Kidney capillary endothelial cell (primary cell): ENCODE results near the gene NUP214.
"Not testable (repeated sequence)": the region's sequence is repeated elsewhere in the genome, so short reads cannot be mapped to it uniquely, and the experiment has no call there.

ENCODE experiments used
- DNase-seq: peaks from one replicate; pipeline ENCODE4 v3.0.0-alpha.2; 2018; ENCODE audit warnings: low spot score

Gene NUP214

DNA sequence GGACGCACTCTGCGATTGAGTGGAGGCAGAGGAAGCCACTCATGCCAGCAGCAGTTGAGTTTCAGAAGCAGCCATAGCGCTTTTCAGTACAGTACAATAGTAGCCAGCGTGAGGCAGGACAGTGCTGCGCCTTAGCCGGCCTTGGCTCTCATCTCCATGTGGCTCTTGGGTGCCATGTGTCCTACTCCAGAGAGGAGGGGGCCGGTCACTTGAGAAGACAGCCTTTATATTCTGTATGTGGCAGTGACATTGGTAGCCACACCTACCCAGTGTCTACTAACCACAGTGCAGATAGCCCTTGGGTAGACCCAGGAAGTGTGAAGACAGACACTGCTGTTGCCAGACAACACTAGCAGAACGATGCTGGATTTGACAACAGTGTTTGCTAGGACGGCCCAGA lies 108.6 kb downstream of the NUP214 start:
- no peak for DNase-seq

DNA sequence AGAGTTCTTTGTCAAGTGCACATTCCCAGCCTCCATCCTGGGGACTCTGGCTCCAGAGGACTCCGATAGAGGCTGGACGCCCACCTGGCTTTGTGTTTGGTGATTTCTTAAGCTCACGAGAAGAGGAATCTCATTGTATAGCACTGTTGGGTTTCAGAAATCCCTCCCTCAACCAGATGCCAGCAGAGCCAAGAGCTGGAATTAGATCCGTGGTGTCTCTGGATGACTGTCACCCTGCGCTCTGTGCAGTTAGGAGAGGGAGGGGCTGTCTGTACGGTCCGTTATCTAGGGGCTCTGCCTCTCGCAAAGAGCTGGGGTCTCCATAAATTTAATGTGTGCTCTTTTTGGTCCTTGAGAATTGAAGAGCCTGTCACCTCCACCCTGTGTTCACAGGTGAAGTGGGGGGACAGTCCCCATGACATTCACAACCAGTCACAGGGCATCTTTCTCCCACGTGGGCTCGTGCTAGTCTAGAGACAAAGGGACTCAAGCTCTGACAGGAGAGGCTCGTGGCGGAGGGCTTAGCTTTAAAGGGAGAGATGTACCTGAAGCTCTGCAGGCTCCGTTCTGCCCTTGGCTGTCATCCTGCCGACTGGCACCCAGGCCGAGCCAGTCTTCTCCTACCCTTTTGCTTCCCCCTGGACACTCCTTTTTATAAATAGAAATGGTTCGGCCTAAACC lies 109.6 kb downstream of the NUP214 start:
- DNase-seq: no peak

DNA sequence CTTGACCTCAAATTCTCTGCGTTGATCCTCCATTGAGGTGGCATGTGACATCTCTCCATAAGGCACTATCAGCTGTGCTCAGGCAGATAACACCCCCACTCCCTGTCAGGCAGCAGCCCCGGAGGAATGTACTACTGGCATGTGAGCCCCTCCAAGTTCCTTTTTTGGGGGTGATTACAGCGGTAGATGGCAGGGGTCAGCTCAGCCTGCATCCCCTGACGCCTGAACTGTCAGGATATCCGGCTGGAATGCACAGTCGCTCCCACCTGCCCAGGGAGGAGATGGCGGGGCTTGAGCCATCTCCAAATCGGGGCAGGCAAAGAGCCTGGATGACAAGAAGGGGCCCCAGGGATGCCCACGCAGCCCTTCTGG lies 110.1 kb downstream of the NUP214 start:
- DNase-seq: no peak

DNA sequence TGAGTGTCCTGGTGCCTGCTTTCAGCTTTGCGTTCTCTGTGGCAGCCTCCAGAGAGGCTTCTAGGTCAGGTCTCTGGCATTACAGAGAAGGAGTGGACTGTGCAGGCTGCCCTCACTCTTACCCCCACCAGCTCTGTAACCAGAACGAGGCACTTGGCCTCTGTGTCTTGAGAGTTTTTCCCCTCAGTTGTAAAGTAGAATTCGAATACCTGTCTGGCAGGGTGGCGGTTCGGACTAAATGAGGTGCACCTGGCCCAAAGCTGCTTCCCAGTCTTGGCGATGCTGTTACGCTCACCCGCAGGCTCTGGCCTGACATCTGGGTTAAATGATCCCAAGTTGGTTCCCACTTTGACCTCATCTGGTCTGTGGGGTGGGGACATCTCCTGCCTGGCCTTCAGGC lies 110.8 kb downstream of the NUP214 start:
- no peak for DNase-seq

DNA sequence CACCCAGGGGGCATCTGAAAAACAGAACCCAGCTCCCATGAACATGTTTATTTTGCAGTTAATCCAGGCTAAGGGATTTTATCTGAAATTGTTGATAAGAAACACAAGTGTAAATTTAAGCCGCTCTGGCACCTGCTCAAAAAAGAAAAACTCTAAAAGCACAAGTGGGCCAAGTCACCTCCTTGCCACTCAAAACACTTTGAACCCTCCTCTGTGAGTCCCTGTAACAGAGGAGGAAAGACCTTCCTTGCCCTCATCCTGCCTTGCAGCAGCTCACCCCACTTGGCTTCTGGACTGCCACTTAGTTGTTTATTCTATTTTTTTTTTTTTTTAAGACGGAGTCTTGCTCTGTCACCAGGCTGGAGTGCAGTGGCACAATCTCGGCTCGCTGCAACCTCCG lies 111.4 kb downstream of the NUP214 start:
- no peak for DNase-seq

DNA sequence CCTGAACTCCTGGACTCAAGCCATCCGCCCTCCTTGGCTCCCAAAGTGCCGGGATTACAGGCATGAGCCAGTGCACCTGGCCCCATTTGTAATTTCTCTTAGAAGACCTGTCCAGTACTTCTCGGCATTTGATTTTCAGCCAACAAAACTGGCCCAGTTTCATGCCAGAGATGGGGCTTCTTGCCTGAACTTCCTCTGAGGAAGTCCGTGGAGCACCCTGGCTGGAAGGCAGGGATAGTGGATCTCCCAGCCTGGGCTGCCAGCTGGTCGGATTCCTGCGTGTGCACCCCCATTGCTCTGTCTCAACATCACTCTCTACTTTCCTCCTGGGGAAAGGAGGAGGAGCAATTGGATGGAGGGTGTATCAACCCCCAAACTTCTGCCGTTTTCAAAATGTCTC lies 111.9 kb downstream of the NUP214 start:
- DNase-seq: no peak

DNA sequence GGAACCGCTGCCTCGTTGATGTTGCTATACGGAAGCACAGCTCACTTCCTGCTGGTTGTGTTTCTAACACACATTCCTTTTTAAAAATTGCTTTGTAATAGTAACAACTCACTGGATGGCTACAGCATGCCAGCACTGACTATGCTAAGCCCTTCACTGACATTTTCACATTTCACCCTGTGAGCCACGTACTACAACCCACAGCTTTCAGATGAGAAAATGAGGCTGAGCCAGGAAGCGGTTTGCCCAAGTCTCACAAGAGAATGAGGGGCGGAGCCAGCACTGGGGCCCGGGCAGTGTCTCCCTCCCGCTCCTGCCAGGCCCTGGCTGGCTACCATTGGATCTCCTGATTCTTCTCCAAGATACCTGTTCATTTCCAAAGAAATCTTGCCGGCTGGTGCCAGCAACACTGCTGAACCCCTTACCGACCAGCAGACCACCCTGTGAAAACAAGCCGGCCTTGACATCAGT lies 112.6 kb downstream of the NUP214 start:
- peak; percentile 84 for DNase-seq

DNA sequence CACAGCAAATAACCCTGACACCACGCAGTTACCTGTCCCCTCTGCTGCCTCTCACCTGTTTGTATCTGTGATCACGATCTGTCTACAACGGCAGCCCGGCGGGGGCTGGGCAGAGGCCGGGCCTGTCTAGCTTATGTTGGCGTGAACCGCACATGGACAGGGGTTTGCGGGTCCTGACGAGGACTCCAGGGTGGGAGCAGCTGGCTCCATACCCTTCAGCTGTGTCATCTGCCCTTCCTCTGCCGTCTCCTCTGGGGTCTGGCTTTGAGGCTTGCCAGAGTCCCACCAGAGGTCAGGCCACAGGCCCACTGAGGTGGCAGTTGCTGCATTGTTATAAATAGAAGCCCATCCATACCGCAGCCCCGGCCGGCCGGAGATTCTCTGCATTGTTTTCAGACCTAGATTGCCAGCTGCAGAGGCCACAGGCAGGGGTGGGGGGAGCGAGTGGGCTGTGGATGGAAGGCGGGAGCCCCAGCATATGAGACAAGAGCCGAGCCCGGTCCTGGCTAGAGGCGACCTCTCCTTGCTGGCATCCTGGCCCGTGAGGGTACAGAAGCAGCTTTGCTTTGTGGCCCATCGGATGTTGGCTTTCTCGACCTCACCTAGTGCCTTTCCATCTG lies 113.1 kb downstream of the NUP214 start:
- peak; percentile 59 for DNase-seq

DNA sequence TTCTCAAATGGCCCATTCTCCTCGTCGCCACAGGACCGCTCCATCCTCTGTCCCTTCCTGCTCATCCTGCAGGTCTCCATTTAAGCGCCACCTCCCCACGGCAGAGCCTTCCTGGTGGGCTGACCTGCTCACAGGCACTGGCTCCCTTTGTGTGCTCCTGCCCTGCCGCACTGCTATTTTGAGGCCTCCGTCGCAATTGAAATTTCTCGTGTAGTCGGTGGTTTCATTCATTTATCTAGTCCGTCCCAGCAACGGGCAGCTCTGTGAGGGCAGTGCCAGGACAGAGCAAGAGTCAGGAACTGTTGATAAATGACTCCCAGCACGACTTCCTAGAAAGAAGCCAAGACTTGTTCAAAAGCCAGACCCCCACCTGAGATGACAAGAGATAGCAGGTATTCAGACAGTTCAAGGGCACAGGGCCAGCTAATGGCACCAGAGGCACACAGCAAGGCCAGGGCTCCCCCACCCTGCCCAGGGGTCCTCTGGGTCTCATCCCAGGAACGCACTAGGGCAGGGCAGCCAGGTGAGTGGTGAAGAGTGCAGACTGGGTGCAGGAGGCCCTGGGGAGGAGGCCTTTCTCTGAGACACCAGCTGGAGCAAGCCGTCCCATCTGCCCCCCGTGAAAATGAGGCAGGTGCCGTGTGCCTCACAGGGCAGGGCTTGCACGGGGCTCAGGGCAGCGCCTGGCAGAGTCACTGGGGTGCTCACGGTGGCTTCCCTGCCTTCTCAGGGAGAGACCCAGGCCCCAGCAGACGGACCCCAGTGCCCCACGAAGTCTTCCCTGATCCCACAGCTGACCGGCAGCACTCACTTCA lies 114.0 kb downstream of the NUP214 start:
- DNase-seq: no peak

DNA sequence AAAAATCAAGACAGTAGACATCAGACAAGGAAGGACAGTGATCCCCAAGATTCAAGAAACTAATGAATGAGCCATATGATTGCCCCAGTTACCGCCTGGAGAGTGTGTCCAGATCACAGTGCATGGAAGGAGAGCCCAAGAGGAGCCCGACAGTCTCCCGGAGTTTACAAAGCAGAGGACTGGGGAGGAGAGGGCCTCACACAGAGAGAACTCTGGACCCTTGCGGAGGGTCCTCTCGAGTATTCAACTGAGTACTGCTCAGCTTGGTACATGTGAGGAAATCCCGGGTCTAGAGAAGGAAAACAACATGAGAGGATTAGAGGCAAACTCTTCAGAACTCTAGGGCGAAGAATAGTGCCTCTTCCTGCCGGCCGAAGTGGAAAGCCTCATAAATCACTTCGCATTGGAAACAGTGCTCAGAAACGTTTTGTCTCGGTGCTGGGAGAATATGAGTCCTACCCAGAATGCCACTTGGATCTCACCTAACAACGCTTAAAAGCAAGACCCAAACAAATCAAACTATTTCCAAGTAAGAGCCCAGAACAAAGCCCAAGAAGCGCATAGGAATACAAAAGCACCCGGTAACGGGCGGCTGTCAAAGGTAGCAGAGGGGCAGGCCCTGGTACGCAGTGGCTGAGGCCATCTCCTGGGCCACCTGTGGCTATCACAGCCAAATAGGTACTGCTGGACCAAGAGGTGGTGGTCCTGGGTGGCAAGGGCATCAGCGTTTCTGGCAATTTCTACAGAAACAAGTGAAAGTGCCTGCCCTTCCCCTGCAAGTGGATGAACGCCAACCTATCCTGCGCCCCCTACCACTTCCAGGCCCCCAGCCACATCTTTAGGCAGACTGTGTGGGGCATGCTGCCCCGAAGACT lies 114.9 kb downstream of the NUP214 start:
- peak; percentile 16 for DNase-seq

DNA sequence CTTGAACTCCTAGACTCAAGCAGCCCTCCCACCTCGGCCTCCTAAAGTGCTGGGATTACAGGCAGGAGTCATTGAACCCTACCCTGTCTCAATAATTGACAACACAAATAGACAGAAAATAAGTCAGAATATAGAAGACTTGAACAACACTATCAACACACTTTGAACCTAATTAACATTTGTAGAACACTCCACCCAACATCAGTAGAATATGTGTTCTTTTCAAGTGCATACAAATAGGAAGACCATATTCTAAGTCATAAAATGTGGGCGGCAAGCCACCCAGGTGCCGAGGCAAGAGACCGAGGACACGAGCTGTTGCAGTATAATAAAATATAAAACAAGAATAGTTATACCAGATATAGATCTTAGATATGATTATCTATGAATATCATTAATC lies 118.9 kb downstream of the NUP214 start:
- not testable (repeated sequence) for DNase-seq

DNA sequence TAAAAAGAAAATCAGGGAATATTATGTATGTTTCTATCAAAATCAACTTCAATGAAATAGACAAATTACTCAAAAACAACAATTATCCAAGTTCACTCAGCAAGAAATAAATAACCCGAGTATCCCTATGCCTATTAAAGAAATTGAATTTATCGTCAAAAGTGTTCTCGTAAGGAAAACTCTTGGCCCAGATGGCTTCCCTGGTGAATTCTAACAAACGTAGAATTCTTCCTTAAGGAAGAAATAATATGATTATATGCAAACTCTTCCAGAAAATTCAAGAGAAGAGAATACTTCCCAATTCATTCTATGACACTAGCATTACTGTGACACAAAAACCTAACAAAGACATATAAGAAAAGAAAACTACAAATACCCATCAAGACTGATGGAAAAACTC lies 121.2 kb downstream of the NUP214 start:
- DNase-seq: no peak

DNA sequence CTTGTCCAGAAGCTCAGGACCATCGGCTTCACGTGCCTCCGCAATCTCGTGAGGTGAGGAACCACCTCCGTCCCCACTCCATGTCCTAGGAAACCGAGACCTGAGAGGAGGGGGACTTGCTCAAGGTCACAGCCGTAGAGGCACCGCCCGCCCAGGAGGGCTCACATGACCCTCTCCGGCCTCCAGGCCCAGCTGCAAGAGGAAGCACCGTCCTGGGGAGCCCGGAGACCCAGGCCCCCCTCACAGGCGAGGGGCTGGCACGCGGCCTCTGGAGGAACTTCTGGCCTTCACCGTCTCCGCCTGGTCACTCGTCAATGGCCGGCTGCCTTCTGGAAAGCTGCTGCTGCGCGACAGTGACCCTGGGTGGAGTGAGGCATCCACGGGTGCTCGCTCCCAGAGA lies 126.7 kb downstream of the NUP214 start:
- DNase-seq: no peak

DNA sequence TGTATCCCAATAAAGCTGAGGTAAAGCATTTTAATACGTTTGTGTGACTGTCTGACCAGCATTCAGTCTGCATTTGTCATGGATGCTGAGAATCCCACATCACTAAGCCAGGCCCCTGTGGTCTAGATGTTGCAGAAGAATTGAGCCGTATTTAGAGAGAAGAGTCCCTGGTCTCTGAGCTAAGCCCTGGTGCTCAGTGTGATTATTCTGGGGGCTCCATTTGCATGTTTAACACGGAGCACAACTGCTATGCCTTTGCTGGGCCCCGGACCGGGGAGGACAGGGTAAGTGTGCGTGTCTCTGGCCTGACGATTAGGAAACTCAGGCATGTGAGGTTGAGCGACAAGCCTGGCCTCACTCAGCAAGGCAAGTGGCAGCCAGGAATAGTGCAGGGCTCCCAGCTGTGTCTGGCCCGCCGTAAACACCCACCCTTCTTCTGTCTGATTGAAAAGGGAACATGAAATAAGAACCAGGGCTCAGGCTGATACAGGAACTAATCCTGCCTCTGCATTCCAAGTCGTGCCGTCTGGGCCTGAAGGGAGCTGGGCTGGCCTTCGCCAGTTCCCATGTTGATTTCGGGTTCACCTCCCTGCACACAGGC lies 128.6 kb downstream of the NUP214 start:
- DNase-seq: no peak

DNA sequence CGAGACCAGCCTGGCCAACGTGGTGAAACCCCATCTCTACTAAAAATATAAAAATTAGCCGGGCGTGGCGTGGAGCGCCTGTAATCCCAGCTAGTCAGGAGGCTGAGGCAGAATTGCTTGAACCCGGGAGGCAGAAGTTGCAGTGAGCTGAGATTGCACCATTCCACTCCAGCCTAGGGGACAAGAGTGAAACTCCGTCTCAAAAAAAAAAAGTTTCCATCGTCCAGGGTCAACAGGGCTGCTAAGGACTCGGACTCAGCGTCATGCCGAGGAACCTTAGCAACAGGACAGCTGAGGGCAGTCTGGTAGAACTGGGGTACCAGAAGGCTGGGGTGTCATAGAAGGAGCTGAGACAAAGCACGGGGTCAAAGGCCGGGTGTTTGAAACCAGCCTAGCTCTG lies 129.2 kb downstream of the NUP214 start:
- DNase-seq: no peak

DNA sequence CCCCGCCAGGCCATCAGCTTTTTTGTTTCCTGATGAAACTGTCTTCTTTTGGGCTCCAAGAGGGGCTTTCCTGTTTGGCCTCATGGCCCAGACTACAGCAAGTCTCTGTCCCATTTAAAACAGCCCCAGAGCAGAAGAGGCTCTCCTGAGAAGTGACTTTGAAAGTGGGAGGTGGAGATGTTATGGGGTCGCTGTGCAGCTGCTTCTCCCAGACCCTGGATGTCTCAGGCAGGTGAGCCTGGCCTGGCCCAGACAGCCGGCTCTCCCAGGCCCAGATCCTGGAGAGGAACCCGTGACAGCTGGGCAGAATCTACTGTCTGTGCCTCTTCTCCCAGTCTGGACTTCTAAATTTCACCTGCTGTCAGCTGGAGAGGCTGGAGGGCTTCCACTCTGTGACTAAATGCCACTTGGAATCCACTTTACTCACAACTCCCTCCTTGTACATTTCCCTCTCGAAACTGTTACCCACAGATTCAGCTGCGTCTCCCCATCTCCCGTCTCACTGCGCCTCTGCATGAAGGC lies 130.4 kb downstream of the NUP214 start:
- no peak for DNase-seq

DNA sequence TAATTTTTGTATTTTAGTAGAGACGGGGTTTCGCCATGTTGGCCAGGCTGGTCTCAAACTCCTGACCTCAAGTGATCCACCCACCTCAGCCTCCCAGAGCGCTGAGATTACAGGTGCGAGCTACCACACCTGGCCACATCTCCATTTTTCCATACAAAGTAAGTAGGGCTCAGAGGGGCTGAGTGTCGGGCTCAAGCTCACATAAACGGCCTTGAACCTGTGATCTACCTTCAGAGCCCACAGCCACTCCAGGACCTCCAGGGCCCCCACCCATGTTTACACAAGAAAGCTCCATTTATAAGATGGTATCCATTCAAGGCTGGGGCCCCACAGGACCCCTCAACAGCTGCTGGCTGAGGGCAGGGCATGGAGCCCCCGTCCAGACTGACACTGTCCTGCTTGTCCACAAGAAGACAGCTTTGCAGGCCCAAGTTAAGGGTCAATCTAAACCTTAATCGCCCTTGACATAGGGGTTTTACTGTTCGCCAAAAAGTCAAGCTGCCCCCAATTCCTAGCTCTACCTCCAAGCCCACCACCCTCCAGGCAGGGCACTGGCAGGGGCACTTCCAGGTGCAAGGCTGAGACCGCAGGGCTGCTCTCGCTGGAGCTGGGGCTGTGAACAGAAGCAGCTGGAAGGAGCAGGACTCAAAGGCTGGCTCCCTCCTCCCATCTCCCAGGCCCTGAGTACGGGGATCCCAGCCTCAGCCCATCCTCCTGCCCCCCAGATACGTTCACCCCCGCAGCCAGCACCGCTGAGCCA lies 132.1 kb downstream of the NUP214 start:
- DNase-seq: no peak

DNA sequence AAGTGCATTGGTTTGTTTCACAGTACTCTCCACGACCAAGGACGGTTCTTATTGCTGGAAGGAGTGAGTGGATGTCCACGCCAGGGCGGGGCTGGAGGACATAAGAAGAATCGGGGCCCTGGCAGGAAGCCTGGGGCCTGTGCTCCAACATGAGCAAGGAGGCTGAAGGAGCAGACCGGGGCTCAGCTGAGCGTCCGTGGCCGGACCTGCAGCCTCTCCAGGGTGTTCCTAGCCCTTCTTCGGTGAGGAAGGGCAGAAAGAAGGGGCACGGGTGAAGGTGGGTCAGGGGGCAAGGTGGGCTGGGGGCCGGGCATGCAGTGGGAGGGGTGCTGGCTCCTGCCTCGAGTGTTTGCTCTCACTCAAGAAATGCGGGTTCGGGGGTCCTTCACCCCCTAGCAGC lies 132.8 kb downstream of the NUP214 start:
- no peak for DNase-seq

DNA sequence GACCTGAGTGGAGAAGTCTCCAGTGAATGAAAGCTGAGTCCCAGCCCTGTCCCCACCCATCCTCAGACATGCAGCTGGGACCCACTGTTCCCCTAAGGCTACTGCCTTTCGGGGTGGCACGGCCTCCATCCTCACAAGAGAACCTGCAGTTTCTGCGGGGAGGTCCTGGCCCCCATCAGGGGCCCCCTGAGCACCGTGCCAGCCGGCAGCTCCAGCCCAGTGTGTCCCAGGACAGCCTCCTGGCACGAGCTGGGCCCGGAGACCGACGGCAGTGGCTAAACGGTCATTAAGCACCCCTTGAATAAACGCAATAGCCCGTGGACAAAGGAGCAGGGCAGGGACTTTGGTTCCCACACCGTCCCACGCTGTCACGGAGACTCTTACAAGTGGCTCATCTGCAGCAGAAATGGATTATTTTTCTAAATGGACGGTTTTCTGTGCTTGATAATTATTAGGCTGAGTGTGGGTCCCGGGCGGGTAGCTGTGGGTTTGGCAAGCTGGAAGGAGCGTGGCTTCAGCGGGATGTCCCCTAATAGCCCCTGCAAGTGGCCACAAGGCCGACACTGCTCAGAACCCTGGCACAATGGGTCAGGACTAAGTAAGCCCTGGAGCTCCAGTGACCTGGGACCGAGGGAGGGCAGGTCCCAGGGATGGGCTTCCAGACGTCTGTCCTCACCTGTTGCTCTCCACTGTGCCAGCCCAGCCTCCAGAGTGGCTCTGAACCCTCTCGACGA lies 133.5 kb downstream of the NUP214 start:
- no peak for DNase-seq

DNA sequence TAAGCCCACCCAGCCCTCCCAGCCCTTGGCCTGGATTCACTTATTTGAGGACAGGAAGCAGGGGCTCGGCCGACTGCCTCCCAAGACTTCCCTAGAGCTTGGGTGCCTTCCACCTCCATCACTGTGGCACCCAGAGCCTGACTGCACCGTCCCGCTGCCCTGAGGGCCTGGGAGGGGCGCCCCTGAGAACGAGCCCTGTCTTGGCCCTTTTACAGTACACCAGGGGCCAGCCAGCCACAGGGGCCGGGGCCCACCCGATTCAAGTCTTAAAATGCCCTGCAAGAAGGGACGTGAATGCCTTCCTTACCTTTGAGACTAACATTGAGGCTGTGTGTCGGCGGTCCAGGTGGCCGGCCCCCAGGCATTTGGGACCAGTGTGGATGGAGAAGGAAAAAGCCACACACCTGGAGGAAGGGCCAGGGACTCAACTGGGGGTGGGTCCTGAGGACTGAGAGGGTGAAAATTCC lies 134.1 kb downstream of the NUP214 start:
- DNase-seq: no peak
